Breast epithelium (tissue), 4 donors: ENCODE data around the gene OR6K3. TPM values are rescaled to one million over a fixed set of nuclear protein-coding genes. Genes with fewer than 3 reads are reported as not detected.
"Not testable (repeated sequence)": the region's sequence is repeated elsewhere in the genome, so short reads cannot be mapped to it uniquely, and the experiment has no call there.

ENCODE experiments used
- DNase-seq, 2 donors: peaks; one replicate each; pipeline ENCODE4 v3.0.0-alpha.2; 2019; ENCODE audit warnings: low spot score in 2 of 2
- H3K27ac ChIP-seq, 2 donors: fragments of 200-600 bp; sonication (generic) in 1 of 2; one replicate each; pipeline ENCODE4 v1.5.1; 2016 to 2019; ENCODE audit warnings: mild to moderate bottlenecking in 1 of 2
- H3K27me3 ChIP-seq, 2 donors: fragments of 200-600 bp; sonication (generic) in 1 of 2; one replicate each; pipeline versions ENCODE4 v1.5.1 to v1.6.0; 2017 to 2019; ENCODE audit warnings: control low read depth in 1 of 2, mild to moderate bottlenecking in 1 of 2
- H3K36me3 ChIP-seq: fragments of 200-600 bp; one replicate; pipeline ENCODE4 v1.5.1; 2019
- H3K4me1 ChIP-seq, 2 donors: fragments of 200-600 bp; sonication (generic); one replicate each; pipeline ENCODE4 v1.5.1; 2016 to 2019; ENCODE audit warnings: control low read depth in 1 of 2
- H3K4me3 ChIP-seq, 3 donors: fragments of 200-600 bp; sonication (generic); 1 replicate in 2 of 3; 2 replicates in 1 of 3; pipeline ENCODE4 v1.5.1; 2016 to 2019; ENCODE audit warnings: mild to moderate bottlenecking in 3 of 3, moderate library complexity in 2 of 3
- H3K9me3 ChIP-seq, 2 donors: fragments of 200-600 bp; sonication (generic) in 1 of 2; one replicate each; pipeline ENCODE4 v1.5.1; 2016 to 2019; ENCODE audit warnings: control low read depth in 1 of 2
- POLR2A ChIP-seq: fragments of 450-650 bp; IDR thresholded peaks from one replicate; pipeline ENCODE4 v1.6.1; 2016; ENCODE audit warnings: antibody characterized with exemption, mild to moderate bottlenecking, moderate library complexity
- POLR2AphosphoS5 ChIP-seq, 3 donors: sonication (generic); formaldehyde crosslinking; IDR thresholded peaks; one replicate each; pipeline ENCODE4 v1.6.1; 2017; ENCODE audit warnings: antibody characterized with exemption in 3 of 3
- intact Hi-C: fragments of 100-400 bp; cut with DNase I; formaldehyde crosslinking; loops from one replicate; pipeline ENCODE4 v1.15.1; 2023; ENCODE audit warnings: low total_unique reads
- total RNA-seq, 3 donors: library from RNA; depleted of rRNA; stranded (reverse); fragments of >200 nt; gene quantifications; one replicate each; pipeline ENCODE4 v1.1.0, GENCODE V29; 2016
- TF ChIP-seq, protein P1 (sequence below), 3 donors: fragments of 450-650 bp; IDR thresholded peaks; one replicate each; pipeline ENCODE4 v1.5.1; 2016 to 2017; ENCODE audit warnings: antibody characterized with exemption in 3 of 3, mild to moderate bottlenecking in 3 of 3, moderate library complexity in 3 of 3

Gene OR6K3
- total RNA-seq, 3 donors from 2014 or later, result not detected

DNA sequence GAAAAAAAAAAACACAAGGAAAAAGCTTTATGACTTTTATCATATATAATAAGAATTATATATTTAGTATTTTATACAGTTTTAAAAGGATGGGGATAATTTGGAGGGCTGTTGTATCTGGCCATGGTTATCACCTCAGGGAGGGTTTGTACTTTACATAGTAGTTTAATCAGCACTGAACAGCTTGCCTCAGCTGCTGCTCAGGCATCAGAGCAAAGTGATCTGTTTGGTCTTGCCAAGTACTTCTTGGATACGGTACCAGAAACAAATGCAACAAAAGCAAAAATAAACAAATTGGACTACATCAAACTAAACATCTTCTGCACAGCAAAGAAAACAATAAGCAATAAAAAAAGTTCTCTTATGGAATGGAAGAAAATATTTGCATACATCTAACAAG is 31.4 kb downstream of the OR6K3 start:
- Histone ChIP-seq H3K27ac (no peak overlapping the region), H3K9me3 (no peaks in the 10 kb centered on the region), H3K27me3 (no peaks in the 10 kb centered on the region), H3K4me1 (no peaks in the 10 kb centered on the region), H3K4me3 (no peak overlapping the region), H3K36me3 (no peaks in the 10 kb centered on the region)
- TF ChIP-seq POLR2AphosphoS5 (IDR thresholded peaks at IDR 0.05), result no peak
- TF ChIP-seq, protein P1, sequence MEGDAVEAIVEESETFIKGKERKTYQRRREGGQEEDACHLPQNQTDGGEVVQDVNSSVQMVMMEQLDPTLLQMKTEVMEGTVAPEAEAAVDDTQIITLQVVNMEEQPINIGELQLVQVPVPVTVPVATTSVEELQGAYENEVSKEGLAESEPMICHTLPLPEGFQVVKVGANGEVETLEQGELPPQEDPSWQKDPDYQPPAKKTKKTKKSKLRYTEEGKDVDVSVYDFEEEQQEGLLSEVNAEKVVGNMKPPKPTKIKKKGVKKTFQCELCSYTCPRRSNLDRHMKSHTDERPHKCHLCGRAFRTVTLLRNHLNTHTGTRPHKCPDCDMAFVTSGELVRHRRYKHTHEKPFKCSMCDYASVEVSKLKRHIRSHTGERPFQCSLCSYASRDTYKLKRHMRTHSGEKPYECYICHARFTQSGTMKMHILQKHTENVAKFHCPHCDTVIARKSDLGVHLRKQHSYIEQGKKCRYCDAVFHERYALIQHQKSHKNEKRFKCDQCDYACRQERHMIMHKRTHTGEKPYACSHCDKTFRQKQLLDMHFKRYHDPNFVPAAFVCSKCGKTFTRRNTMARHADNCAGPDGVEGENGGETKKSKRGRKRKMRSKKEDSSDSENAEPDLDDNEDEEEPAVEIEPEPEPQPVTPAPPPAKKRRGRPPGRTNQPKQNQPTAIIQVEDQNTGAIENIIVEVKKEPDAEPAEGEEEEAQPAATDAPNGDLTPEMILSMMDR (IDR thresholded peaks at IDR 0.05), result no peak
- TF ChIP-seq POLR2A, result no peak
- DNase-seq, result no peak
- intact Hi-C loops, result no loop called here

DNA sequence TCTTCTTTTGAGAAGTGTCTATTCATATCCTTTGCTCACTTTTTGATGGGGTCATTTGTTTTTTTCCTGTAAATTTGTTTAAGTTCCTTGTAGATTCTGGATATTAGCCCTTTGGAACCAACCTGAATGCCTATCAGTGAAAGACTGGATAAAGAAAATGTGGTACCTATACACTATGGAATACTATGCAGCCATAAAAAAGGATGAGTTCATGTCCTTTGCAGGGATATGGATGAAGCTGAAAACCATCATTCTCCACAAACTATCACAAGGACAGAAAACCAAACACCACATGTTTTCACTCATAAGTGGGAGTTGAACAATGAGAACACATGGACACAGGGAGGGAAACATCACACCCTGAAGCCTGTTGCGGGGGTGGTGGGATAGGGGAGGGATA is 32.2 kb downstream of the OR6K3 start:
- H3K27me3 ChIP-seq, H3K27ac ChIP-seq, intact Hi-C loops: not testable (repeated sequence)

DNA sequence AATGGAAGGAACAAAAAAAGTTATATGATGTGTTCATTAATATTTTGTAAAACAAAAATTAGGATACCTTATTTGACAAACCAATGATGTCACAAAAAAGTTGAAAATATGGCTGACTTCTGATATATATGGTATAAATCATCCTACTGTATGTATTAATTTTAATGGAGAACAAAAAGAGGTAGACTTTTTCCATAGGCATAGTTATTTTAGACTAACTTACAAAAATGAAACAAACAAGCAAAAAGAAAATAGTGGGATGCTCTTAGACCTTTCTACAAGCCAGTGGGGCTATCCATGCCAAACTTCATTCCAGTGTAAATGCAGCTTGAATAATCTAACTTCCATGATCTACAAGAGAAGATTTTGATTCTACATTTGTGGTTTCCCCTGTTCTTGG is 33.5 kb downstream of the OR6K3 start:
- Histone ChIP-seq H3K4me3 (no peak overlapping the region), H3K9me3 (no peaks in the 10 kb centered on the region), H3K36me3 (no peaks in the 10 kb centered on the region), H3K27me3 (no peaks in the 10 kb centered on the region), H3K27ac (no peak overlapping the region), H3K4me1 (no peaks in the 10 kb centered on the region)
- intact Hi-C loops, result no loop called here
- DNase-seq, result no peak
- no peak for TF ChIP-seq POLR2A
- TF ChIP-seq, protein P1 (IDR thresholded peaks at IDR 0.05), result no peak
- TF ChIP-seq POLR2AphosphoS5 (IDR thresholded peaks at IDR 0.05), result no peak

More for the DNA sequence above, 32.2 kb downstream of the OR6K3 start:
- not testable (repeated sequence) for H3K36me3 ChIP-seq, DNase-seq, H3K4me3 ChIP-seq, H3K4me1 ChIP-seq, H3K9me3 ChIP-seq

GRCh38 chr1:158686111-158687009 is 34.2 kb downstream of the OR6K3 start, which contains the start of gene SPTA1:
Gene SPTA1, minus strand, starts transcription at chr1:158686715. Its CDS starts 198 bp downstream, at chr1:158686517.
- no peak for TF ChIP-seq POLR2A
- no peak for TF ChIP-seq POLR2AphosphoS5 (IDR thresholded peaks at IDR 0.05)
- TF ChIP-seq, protein P1 (IDR thresholded peaks at IDR 0.05), result no peak
- DNase-seq, result no peak
- Histone ChIP-seq H3K4me1 (no peaks in the 10 kb centered on the region), H3K4me3 (no peak within 1 kb of the TSS), H3K27me3 (no peaks in the 10 kb centered on the region), H3K9me3 (no peaks in the 10 kb centered on the region), H3K36me3 (no peaks in the 10 kb centered on the region), H3K27ac (no peak within 1 kb of the TSS)
- intact Hi-C loops, result no loop called here

DNA sequence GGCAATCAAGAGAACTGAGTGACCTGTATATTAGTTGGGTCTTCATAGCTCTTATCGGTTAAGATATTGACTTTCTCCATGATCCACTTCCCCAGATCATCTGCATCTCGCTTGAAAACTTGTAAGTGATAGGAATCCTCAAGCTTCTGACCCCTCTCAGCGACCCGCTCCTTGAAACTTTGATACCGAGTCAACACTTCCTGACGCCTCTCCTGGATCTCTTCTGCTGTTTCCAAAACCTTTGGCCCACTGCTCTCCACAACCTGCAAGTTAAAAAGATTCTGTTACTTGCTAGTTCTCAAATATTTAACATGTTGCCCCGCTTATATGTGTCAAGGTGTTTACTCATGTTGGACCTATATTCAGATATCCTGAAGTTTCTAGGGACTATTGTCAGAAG is 35.4 kb downstream of the OR6K3 start:
- intact Hi-C loops, result no loop called here
- no peak overlapping the region for H3K27ac ChIP-seq
- no peaks in the 10 kb centered on the region for H3K27me3 ChIP-seq

More for the DNA sequence above, 35.4 kb downstream of the OR6K3 start:
- no peaks in the 10 kb centered on the region for H3K4me1 ChIP-seq
- no peaks in the 10 kb centered on the region for H3K9me3 ChIP-seq
- DNase-seq, result no peak
- no peaks in the 10 kb centered on the region for H3K36me3 ChIP-seq
- no peak overlapping the region for H3K4me3 ChIP-seq
- TF ChIP-seq POLR2AphosphoS5 (IDR thresholded peaks at IDR 0.05) (no peak), POLR2A (no peak)
- TF ChIP-seq, protein P1 (IDR thresholded peaks at IDR 0.05), result no peak
